ENCODE data around the gene CIDEB. TPM values are rescaled to one million over a fixed set of nuclear protein-coding genes. Genes with fewer than 3 reads are reported as not detected.

The CIDEB gene
- total RNA-seq, 1 donor, result 0.36 TPM

- TF ChIP-seq CTCF (IDR thresholded peaks at IDR 0.05; ENCODE audit: extremely low read depth, low read depth, low read length), result no peak
- no peaks in the 10 kb centered on the region for H3K4me1 ChIP-seq (ENCODE audit: insufficient read depth, low read length)
- no peaks in the 10 kb centered on the region for H4K20me1 ChIP-seq (ENCODE audit: insufficient read depth, low read length)
- no peaks in the 10 kb centered on the region for H3K27me3 ChIP-seq (ENCODE audit: insufficient read depth, low read length)
- DNase-seq (ENCODE audit: insufficient read length, low spot score, missing footprints), result no peak
- H3K27ac ChIP-seq (ENCODE audit: low read depth, low read length), result no peak overlapping the region
- no peaks in the 10 kb centered on the region for H3K79me2 ChIP-seq (ENCODE audit: insufficient read depth, low read length)
- no peak overlapping the region for H3K4me3 ChIP-seq (ENCODE audit: insufficient read depth, low read length)
- peaks cover 22% of the 10 kb centered on the region for H3K36me3 ChIP-seq (ENCODE audit: insufficient read depth, low read length)
- H3K4me2 ChIP-seq (ENCODE audit: insufficient read depth, low read length), result no peak overlapping the region
- no peak overlapping the region for H2AFZ ChIP-seq (ENCODE audit: low read length)
- no peaks in the 10 kb centered on the region for H3K9me3 ChIP-seq (ENCODE audit: low read depth, low read length)
These were observed 20.8 kb downstream of the CIDEB start for GRCh38 chr14:24286996-24287395.

GRCh38 chr14:24285351-24285750 is 22.4 kb downstream of the CIDEB start:
- Histone ChIP-seq H4K20me1 (ENCODE audit: insufficient read depth, low read length) (no peaks in the 10 kb centered on the region), H3K4me2 (ENCODE audit: insufficient read depth, low read length) (no peak overlapping the region), H3K27me3 (ENCODE audit: insufficient read depth, low read length) (no peaks in the 10 kb centered on the region), H3K27ac (ENCODE audit: low read depth, low read length) (no peak overlapping the region), H3K4me1 (ENCODE audit: insufficient read depth, low read length) (peaks cover 4% of the 10 kb centered on the region), H3K4me3 (ENCODE audit: insufficient read depth, low read length) (no peak overlapping the region), H3K79me2 (ENCODE audit: insufficient read depth, low read length) (no peaks in the 10 kb centered on the region), H3K36me3 (ENCODE audit: insufficient read depth, low read length) (peaks cover 10% of the 10 kb centered on the region), H3K9me3 (ENCODE audit: low read depth, low read length) (no peaks in the 10 kb centered on the region), H2AFZ (ENCODE audit: low read length) (no peak overlapping the region)
- no peak for DNase-seq (ENCODE audit: insufficient read length, low spot score, missing footprints)
- TF ChIP-seq CTCF (IDR thresholded peaks at IDR 0.05; ENCODE audit: extremely low read depth, low read depth, low read length), result no peak

GRCh38 chr14:24284501-24285035 is 23.2 kb downstream of the CIDEB start:
- H3K27ac ChIP-seq (ENCODE audit: low read depth, low read length), result no peak overlapping the region
- peaks cover 4% of the 10 kb centered on the region for H3K36me3 ChIP-seq (ENCODE audit: insufficient read depth, low read length)
- no peak overlapping the region for H3K4me3 ChIP-seq (ENCODE audit: insufficient read depth, low read length)
- no peaks in the 10 kb centered on the region for H4K20me1 ChIP-seq (ENCODE audit: insufficient read depth, low read length)
- H3K27me3 ChIP-seq (ENCODE audit: insufficient read depth, low read length), result no peaks in the 10 kb centered on the region
- DNase-seq (ENCODE audit: insufficient read length, low spot score, missing footprints), result no peak
- H3K9me3 ChIP-seq (ENCODE audit: low read depth, low read length), result no peaks in the 10 kb centered on the region
- H3K79me2 ChIP-seq (ENCODE audit: insufficient read depth, low read length), result no peaks in the 10 kb centered on the region
- no peak overlapping the region for H2AFZ ChIP-seq (ENCODE audit: low read length)
- no peak for TF ChIP-seq CTCF (IDR thresholded peaks at IDR 0.05; ENCODE audit: extremely low read depth, low read depth, low read length)
- peaks cover 6% of the 10 kb centered on the region for H3K4me1 ChIP-seq (ENCODE audit: insufficient read depth, low read length)
- no peak overlapping the region for H3K4me2 ChIP-seq (ENCODE audit: insufficient read depth, low read length)

- Histone ChIP-seq H3K4me3 (ENCODE audit: insufficient read depth, low read length) (no peak overlapping the region), H4K20me1 (ENCODE audit: insufficient read depth, low read length) (no peaks in the 10 kb centered on the region), H3K36me3 (ENCODE audit: insufficient read depth, low read length) (no peaks in the 10 kb centered on the region), H3K27me3 (ENCODE audit: insufficient read depth, low read length) (no peaks in the 10 kb centered on the region), H3K79me2 (ENCODE audit: insufficient read depth, low read length) (no peaks in the 10 kb centered on the region), H2AFZ (ENCODE audit: low read length) (no peak overlapping the region), H3K4me2 (ENCODE audit: insufficient read depth, low read length) (no peak overlapping the region), H3K9me3 (ENCODE audit: low read depth, low read length) (no peaks in the 10 kb centered on the region), H3K4me1 (ENCODE audit: insufficient read depth, low read length) (peaks cover 12% of the 10 kb centered on the region), H3K27ac (ENCODE audit: low read depth, low read length) (no peak overlapping the region)
- no peak for TF ChIP-seq CTCF (IDR thresholded peaks at IDR 0.05; ENCODE audit: extremely low read depth, low read depth, low read length)
- DNase-seq (ENCODE audit: insufficient read length, low spot score, missing footprints), result peak; percentile 39
These were observed 23.8 kb downstream of the CIDEB start for GRCh38 chr14:24283796-24284460.

Data from osteoblast (primary cell).